Sigmoid colon (tissue), 4 donors: ENCODE results near the gene RASSF4.

ENCODE experiments used
- EP300 ChIP-seq, 4 donors: sonication (generic); formaldehyde crosslinking; IDR thresholded peaks; one replicate each; pipeline ENCODE4 v1.6.1; 2017; ENCODE audit warnings: antibody characterized with exemption in 4 of 4
- POLR2A ChIP-seq, 2 donors: fragments of 450-650 bp; IDR thresholded peaks; one replicate each; pipeline ENCODE4 v1.6.1; 2016; ENCODE audit warnings: antibody characterized with exemption in 2 of 2, mild to moderate bottlenecking in 2 of 2, moderate library complexity in 2 of 2
- POLR2AphosphoS5 ChIP-seq, 4 donors: sonication (generic); formaldehyde crosslinking; IDR thresholded peaks; one replicate each; pipeline ENCODE4 v1.6.1; 2017; ENCODE audit warnings: antibody characterized with exemption in 4 of 4
- TF ChIP-seq, protein P1 (sequence below), 4 experiments: fragments of 450-650 bp in 3 of 4; fragments of 200-600 bp in 1 of 4; IDR thresholded peaks; one replicate each; pipeline ENCODE4 v1.5.1; 2016 to 2019; ENCODE audit warnings: antibody characterized with exemption in 4 of 4, mild to moderate bottlenecking in 3 of 4, moderate library complexity in 2 of 4

DNA sequence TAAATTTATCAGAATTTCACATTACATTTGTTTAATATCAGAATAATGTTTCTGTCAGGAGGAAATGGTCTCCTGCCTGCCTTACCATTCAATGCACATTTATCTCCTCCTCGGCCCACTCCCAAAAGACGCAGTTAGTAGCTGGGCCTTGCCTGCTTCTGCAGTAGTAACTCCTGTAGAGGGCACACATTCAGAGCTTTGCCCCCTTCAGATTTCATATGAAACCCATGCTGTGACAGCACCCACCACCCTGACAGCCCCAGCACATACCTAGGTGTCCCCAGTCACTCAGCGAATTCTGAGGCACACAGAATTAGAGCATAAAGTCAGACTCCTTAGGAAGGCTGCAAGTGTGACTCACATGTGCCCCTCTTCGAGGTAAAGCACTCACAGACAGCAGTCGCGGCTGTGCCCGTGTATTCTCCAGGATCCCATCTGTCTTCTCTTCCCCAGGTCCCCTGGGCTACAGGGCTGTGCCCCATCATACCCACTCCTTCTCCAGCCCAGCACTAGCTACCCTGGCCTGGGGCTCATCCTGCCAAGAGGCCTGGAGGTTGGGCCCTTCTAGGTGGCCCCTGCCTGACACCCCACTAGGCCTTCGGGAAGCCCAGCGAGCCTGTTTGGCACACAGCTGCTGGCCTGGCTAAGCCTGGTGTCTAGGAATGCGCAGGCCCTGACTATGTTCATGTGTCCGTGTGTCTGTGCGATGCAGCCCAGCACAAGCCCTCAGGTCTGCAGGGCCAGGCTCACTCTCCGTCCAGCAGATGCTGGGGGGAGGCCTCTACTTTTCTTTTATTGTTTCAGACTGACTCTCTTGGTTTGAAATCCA lies 23.7 kb downstream of the RASSF4 start:
- TF ChIP-seq, protein P1, sequence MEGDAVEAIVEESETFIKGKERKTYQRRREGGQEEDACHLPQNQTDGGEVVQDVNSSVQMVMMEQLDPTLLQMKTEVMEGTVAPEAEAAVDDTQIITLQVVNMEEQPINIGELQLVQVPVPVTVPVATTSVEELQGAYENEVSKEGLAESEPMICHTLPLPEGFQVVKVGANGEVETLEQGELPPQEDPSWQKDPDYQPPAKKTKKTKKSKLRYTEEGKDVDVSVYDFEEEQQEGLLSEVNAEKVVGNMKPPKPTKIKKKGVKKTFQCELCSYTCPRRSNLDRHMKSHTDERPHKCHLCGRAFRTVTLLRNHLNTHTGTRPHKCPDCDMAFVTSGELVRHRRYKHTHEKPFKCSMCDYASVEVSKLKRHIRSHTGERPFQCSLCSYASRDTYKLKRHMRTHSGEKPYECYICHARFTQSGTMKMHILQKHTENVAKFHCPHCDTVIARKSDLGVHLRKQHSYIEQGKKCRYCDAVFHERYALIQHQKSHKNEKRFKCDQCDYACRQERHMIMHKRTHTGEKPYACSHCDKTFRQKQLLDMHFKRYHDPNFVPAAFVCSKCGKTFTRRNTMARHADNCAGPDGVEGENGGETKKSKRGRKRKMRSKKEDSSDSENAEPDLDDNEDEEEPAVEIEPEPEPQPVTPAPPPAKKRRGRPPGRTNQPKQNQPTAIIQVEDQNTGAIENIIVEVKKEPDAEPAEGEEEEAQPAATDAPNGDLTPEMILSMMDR (IDR thresholded peaks at IDR 0.05), result no peak
- TF ChIP-seq POLR2A (IDR thresholded peaks at IDR 0.05), result no peak
- no peak for TF ChIP-seq POLR2AphosphoS5 (IDR thresholded peaks at IDR 0.05)
- no peak for TF ChIP-seq EP300 (IDR thresholded peaks at IDR 0.05)
